GM12878 (cell line): ENCODE measurements around the gene RAB34. TPM values are rescaled to one million over a fixed set of nuclear protein-coding genes. Genes with fewer than 3 reads are reported as not detected.

Source experiments
- ATAC-seq: fragments of 200-7000 bp; cut with Tn5 transposase; 3 replicates; pipeline ENCODE4 v1.9.1; 2020; ENCODE audit warnings: mild to moderate bottlenecking, moderate library complexity
- BruUV-seq: library from RNA; stranded (reverse); fragments of 400-500 nt; replicated peaks from 2 replicates; lab custom pipeline; 2021; lab: Mats Ljungman, UMichigan
- CTCF ChIA-PET: fragments of 300-600 bp; sonication (Branson Sonifier 250); formaldehyde crosslinking; extraction: SDS; loops from one replicate; lab custom pipeline; 2021; ENCODE audit warnings: inconsistent platforms; lab: Yijun Ruan, JAX
- POLR2A ChIA-PET: fragments of 350-600 bp; formaldehyde crosslinking; extraction: SDS; loops from one replicate; lab custom pipeline; 2021; ENCODE audit warnings: inconsistent platforms; lab: Charles Lee
- RAD21 ChIA-PET: fragments of 300-600 bp; sonication (Branson Sonifier 250); formaldehyde crosslinking; loops from one replicate; lab custom pipeline; 2023; ENCODE audit warnings: antibody characterized with exemption; ENCODE audit not compliant: unreplicated experiment; lab: Charles Lee
- SMC1A ChIA-PET: fragments of 300-600 bp; sonication (Branson Sonifier 250); formaldehyde crosslinking; loops from one replicate; lab custom pipeline; 2023; ENCODE audit not compliant: unreplicated experiment, uncharacterized antibody; lab: Charles Lee
- DNase-seq: peaks from one replicate; pipeline ENCODE4 v3.0.0-alpha.2; 2011; ENCODE audit warnings: low read depth, low spot score
- FAIRE-seq: peaks from 3 replicates; lab custom pipeline; 2011; peaks lifted over from hg19 to GRCh38; lab: Jason Lieb, UNC
- H2AFZ ChIP-seq: 2 replicates; pipeline ENCODE4 v1.6.0; 2011; ENCODE audit warnings: low read depth, low read length, control low read depth; ENCODE audit not compliant: control insufficient read depth
- H3K27ac ChIP-seq: 2 replicates; pipeline ENCODE4 v1.5.1; 2011; ENCODE audit warnings: control low read depth; ENCODE audit not compliant: control insufficient read depth, insufficient read depth
- H3K27me3 ChIP-seq, 2 experiments: replicated peaks in 1 of 2; 2 replicates each; pipeline versions ENCODE4 v1.6.0 to v1.6.1; 2011; ENCODE audit warnings: low read length in 1 of 2; ENCODE audit not compliant: control insufficient read depth in 2 of 2, insufficient read depth in 2 of 2
- H3K36me3 ChIP-seq, 2 experiments: 2 replicates each; pipeline ENCODE4 v1.5.1; 2011; ENCODE audit warnings: low read length in 1 of 2; ENCODE audit not compliant: control insufficient read depth in 2 of 2, insufficient read depth in 2 of 2
- H3K4me1 ChIP-seq: 2 replicates; pipeline ENCODE4 v1.6.1; 2011; ENCODE audit warnings: mild to moderate bottlenecking, low read length, moderate library complexity, mixed read lengths; ENCODE audit not compliant: control insufficient read depth, insufficient read depth
- H3K4me2 ChIP-seq: 2 replicates; pipeline ENCODE4 v1.6.0; 2011; ENCODE audit warnings: control low read depth; ENCODE audit not compliant: control insufficient read depth, insufficient read depth
- H3K4me3 ChIP-seq: fragments of 200-600 bp; sonication (generic); 2 replicates; pipeline ENCODE4 v1.5.1; 2016
- H3K79me2 ChIP-seq: 2 replicates; pipeline ENCODE4 v1.6.0; 2011; ENCODE audit warnings: low read length; ENCODE audit not compliant: control insufficient read depth, insufficient read depth
- H3K9ac ChIP-seq: 2 replicates; pipeline ENCODE4 v1.8.0; 2011; ENCODE audit warnings: low read length, control low read depth, mixed read lengths; ENCODE audit not compliant: control insufficient read depth, insufficient read depth
- H3K9me3 ChIP-seq: replicated peaks from 3 replicates; pipeline ENCODE4 v1.5.1; 2011; ENCODE audit warnings: mild to moderate bottlenecking, low read length; ENCODE audit not compliant: control insufficient read depth, insufficient read depth
- H4K20me1 ChIP-seq: 2 replicates; pipeline ENCODE4 v1.6.0; 2011; ENCODE audit not compliant: control insufficient read depth, insufficient read depth
- ASH2L ChIP-seq: fragments of 300-600, 200-600 bp; sonication (generic); IDR thresholded peaks from 2 replicates; pipeline ENCODE4 v1.6.1; 2017; ENCODE audit warnings: low read depth, mild to moderate bottlenecking, borderline replicate concordance
- BRCA1 ChIP-seq: IDR thresholded peaks from 2 replicates; pipeline ENCODE4 v1.6.1; 2011; ENCODE audit warnings: low read depth, low read length, improper control_type of control experiment
- CBFB ChIP-seq: IDR thresholded peaks from 2 replicates; pipeline ENCODE4 v1.6.1; 2016; ENCODE audit warnings: antibody characterized with exemption, low read depth
- CHD1 ChIP-seq: IDR thresholded peaks from 2 replicates; pipeline ENCODE4 v1.6.1; 2012; ENCODE audit warnings: low read depth, low read length, improper control_type of control experiment
- CREB1 ChIP-seq: IDR thresholded peaks from 2 replicates; pipeline ENCODE4 v1.6.1; 2012; ENCODE audit warnings: low read depth, mild to moderate bottlenecking, inconsistent platforms
- EP300 ChIP-seq, 2 experiments: fragments of 150-350 bp in 1 of 2; IDR thresholded peaks; 2 replicates each; pipeline ENCODE4 v1.6.1; 2011 to 2012; ENCODE audit warnings: low read depth in 2 of 2, low read length in 2 of 2, borderline replicate concordance in 1 of 2, improper control_type of control experiment in 1 of 2, inconsistent platforms in 1 of 2; ENCODE audit not compliant: control insufficient read depth in 1 of 2
- MXI1 ChIP-seq: fragments of 150-350 bp; IDR thresholded peaks from 2 replicates; pipeline ENCODE4 v1.6.1; 2011; ENCODE audit warnings: low read depth, mild to moderate bottlenecking, inconsistent platforms, low read length, improper control_type of control experiment
- POLR2AphosphoS5 ChIP-seq: IDR thresholded peaks from 2 replicates; pipeline ENCODE4 v1.6.1; 2011; ENCODE audit warnings: mild to moderate bottlenecking, low read length, inconsistent platforms
- SP1 ChIP-seq: IDR thresholded peaks from one replicate; pipeline ENCODE4 v1.6.1; 2011; ENCODE audit warnings: low read depth, low read length
- SUPT20H ChIP-seq: IDR thresholded peaks from 2 replicates; pipeline ENCODE4 v1.6.1; 2011; ENCODE audit warnings: low read depth, mild to moderate bottlenecking, low read length, moderate library complexity, borderline replicate concordance; ENCODE audit not compliant: control insufficient read depth
- TBL1XR1 ChIP-seq: IDR thresholded peaks from 2 replicates; pipeline ENCODE4 v1.6.1; 2012; ENCODE audit warnings: low read depth, low read length, improper control_type of control experiment
- ZNF687 ChIP-seq: fragments of 450-650 bp; IDR thresholded peaks from 2 replicates; pipeline ENCODE4 v1.6.1; 2017; ENCODE audit warnings: mild to moderate bottlenecking, moderate library complexity
- WGBS: methylation state at CpG from one replicate; pipeline ENCODE4 v1.1.6; 2016; ENCODE audit warnings: low lambda C conversion rate; ENCODE audit not compliant: insufficient replicate concordance, insufficient coverage; ENCODE audit errors: missing lambda C conversion rate; 5-methylcytosine and 5-hydroxymethylcytosine counted together
- in situ Hi-C: fragments of 300-500 bp; cut with MboI; formaldehyde crosslinking; loops from 9 replicates; pipeline ENCODE4 v1.14.3; 2018; ENCODE audit warnings: mixed read lengths
- intact Hi-C: fragments of 100-400 bp; cut with micrococcal nuclease; formaldehyde crosslinking; loops from one replicate; pipeline ENCODE4 v1.14.2; 2022; ENCODE audit not compliant: unreplicated experiment
- polyA plus RNA-seq, 11 experiments: library from polyadenylated mRNA; depleted of rRNA in 4 of 11; unstranded in 6 of 11; stranded (reverse) in 5 of 11; fragments of >200 nt; fragmentation: Nextera tagmentation in 4 of 11; fragmentation: Illumina TruSeq in 1 of 11; extraction: Ambion mirVana in 4 of 11; extraction: Trizol in 1 of 11; gene quantifications; 1 replicate in 1 of 11; 2 replicates in 10 of 11; pipeline versions ENCODE4 v1.2.1 to v1.2.3, GENCODE V29; 2011 to 2016; ENCODE audit warnings: inconsistent platforms in 2 of 11, missing spikeins in 2 of 11, low read depth in 1 of 11
- total RNA-seq, 4 experiments: library from RNA; depleted of rRNA in 3 of 4; stranded (reverse); fragments of >200 nt in 3 of 4; fragmentation: Illumina TruSeq in 1 of 4; extraction: Trizol in 1 of 4; gene quantifications; 2 replicates each; pipeline versions ENCODE4 v1.2.1 to v1.2.3, GENCODE V29; 2013 to 2021
- TF ChIP-seq, protein P1 (sequence below): IDR thresholded peaks from 2 replicates; pipeline ENCODE4 v1.6.1; 2012; ENCODE audit warnings: low read depth, low read length, improper control_type of control experiment
- TF ChIP-seq, protein P2 (sequence below): fragments of 450-650 bp; IDR thresholded peaks from 2 replicates; pipeline ENCODE4 v1.6.1; 2016; ENCODE audit warnings: mild to moderate bottlenecking
- TF ChIP-seq, protein P3 (sequence below): fragments of 450-650 bp; IDR thresholded peaks from 2 replicates; pipeline ENCODE4 v1.6.1; 2017; ENCODE audit warnings: antibody characterized with exemption, mild to moderate bottlenecking, moderate library complexity

Gene RAB34
- total and polyA plus RNA-seq, 10 of the 15 experiments (the other 5 are each of a cell fraction or from before 2014, with no cell fraction given) = 0.37 to 46.4 (median 32.8) TPM

- Histone ChIP-seq H2AFZ (no peak overlapping the region), H3K27ac (no peak overlapping the region; the same call in 1 of the 2 replicates), H3K4me2 (no peak overlapping the region), H3K79me2 (peaks cover 16% of the 10 kb centered on the region), H3K27me3 (no peaks in the 10 kb centered on the region), H3K36me3 (peaks cover 0 to 3% of the 10 kb centered on the region in 2 experiments; a peak in 2 of 4 replicates), H3K9ac (no peak overlapping the region), H4K20me1 (no peaks in the 10 kb centered on the region), H3K4me3 (no peak overlapping the region), H3K9me3 (peaks cover 6% of the 10 kb centered on the region; the same call in 2 of the 3 replicates), H3K4me1 (peaks cover 50% of the 10 kb centered on the region)
- ATAC-seq (no peak), DNase-seq (no peak), FAIRE-seq (no peak)
- in situ Hi-C loops (loop anchor here (25.0 kb wide), 1 partner anchor 1273 kb away; the partner anchor contains the start of gene KSR1), intact Hi-C loops (no loop called here)
- RAD21 ChIA-PET = interaction anchor here (0.6 to 1.3 kb wide), 2 partner anchors 10 to 157 kb away, joined by 3 read pairs; no protein-coding TSS in a partner anchor
- BruUV-seq = no TSS peak
- POLR2A ChIA-PET = interaction anchor here (0.6 to 17.2 kb wide), 6 partner anchors 9 to 215 kb away, joined by 3 to 485 read pairs (median 4); partner anchors contain the start of genes RPL23A, TLCD1 and TRAF4
- SMC1A ChIA-PET = no interaction called here
- WGBS = 29% methylated on average over 5 of the region's 5 CpGs
- CTCF ChIA-PET = interaction anchor here (1.2 to 1.4 kb wide), 3 partner anchors 9 to 28 kb away, joined by 3 to 10 read pairs (median 5); no protein-coding TSS in a partner anchor
- TF ChIP-seq, protein P1, sequence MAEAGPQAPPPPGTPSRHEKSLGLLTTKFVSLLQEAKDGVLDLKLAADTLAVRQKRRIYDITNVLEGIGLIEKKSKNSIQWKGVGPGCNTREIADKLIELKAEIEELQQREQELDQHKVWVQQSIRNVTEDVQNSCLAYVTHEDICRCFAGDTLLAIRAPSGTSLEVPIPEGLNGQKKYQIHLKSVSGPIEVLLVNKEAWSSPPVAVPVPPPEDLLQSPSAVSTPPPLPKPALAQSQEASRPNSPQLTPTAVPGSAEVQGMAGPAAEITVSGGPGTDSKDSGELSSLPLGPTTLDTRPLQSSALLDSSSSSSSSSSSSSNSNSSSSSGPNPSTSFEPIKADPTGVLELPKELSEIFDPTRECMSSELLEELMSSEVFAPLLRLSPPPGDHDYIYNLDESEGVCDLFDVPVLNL = no peak
- no peak for TF ChIP-seq SP1
- TF ChIP-seq POLR2AphosphoS5 = no peak
- TF ChIP-seq CBFB = no peak
- TF ChIP-seq ASH2L = no peak
- no peak for TF ChIP-seq CREB1
- TF ChIP-seq, protein P2, sequence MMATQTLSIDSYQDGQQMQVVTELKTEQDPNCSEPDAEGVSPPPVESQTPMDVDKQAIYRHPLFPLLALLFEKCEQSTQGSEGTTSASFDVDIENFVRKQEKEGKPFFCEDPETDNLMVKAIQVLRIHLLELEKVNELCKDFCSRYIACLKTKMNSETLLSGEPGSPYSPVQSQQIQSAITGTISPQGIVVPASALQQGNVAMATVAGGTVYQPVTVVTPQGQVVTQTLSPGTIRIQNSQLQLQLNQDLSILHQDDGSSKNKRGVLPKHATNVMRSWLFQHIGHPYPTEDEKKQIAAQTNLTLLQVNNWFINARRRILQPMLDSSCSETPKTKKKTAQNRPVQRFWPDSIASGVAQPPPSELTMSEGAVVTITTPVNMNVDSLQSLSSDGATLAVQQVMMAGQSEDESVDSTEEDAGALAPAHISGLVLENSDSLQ = no peak
- TF ChIP-seq BRCA1 = no peak
- no peak for TF ChIP-seq EP300 (IDR thresholded peaks at IDR 0.05; ENCODE audit: borderline replicate concordance in 1 of 2, control insufficient read depth in 1 of 2, low read depth in 2 of 2, low read length in 2 of 2)
- TF ChIP-seq ZNF687 = no peak
- TF ChIP-seq, protein P3, sequence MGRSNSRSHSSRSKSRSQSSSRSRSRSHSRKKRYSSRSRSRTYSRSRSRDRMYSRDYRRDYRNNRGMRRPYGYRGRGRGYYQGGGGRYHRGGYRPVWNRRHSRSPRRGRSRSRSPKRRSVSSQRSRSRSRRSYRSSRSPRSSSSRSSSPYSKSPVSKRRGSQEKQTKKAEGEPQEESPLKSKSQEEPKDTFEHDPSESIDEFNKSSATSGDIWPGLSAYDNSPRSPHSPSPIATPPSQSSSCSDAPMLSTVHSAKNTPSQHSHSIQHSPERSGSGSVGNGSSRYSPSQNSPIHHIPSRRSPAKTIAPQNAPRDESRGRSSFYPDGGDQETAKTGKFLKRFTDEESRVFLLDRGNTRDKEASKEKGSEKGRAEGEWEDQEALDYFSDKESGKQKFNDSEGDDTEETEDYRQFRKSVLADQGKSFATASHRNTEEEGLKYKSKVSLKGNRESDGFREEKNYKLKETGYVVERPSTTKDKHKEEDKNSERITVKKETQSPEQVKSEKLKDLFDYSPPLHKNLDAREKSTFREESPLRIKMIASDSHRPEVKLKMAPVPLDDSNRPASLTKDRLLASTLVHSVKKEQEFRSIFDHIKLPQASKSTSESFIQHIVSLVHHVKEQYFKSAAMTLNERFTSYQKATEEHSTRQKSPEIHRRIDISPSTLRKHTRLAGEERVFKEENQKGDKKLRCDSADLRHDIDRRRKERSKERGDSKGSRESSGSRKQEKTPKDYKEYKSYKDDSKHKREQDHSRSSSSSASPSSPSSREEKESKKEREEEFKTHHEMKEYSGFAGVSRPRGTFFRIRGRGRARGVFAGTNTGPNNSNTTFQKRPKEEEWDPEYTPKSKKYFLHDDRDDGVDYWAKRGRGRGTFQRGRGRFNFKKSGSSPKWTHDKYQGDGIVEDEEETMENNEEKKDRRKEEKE = no peak
- no peak for TF ChIP-seq MXI1
- no peak for TF ChIP-seq TBL1XR1
- TF ChIP-seq CHD1 = no peak
- no peak for TF ChIP-seq SUPT20H
Observed at GRCh38 chr17:28735242-28735722, 17.6 kb upstream of the RAB34 start.
